ENCODE measurements around the gene PXDN. TPM values are rescaled to one million over a fixed set of nuclear protein-coding genes. Genes with fewer than 3 reads are reported as not detected.
"Not testable (repeated sequence)": the region's sequence is repeated elsewhere in the genome, so short reads cannot be mapped to it uniquely, and the experiment has no call there.

The PXDN gene
- total RNA-seq, 6 experiments from 2014 or later: 283 to 403 (median 323) TPM

GRCh38 chr2:1705557-1706076 lies 38.7 kb downstream of the PXDN start:
- Mint-ChIP-seq H3K4me1 (ENCODE audit: low read depth) (peaks cover 42% of the 10 kb centered on the region), H3K27me3 (ENCODE audit: insufficient read depth) (no peaks in the 10 kb centered on the region; the same call in 1 of the 2 replicates), H3K4me3 (no peak overlapping the region), H3K9me3 (no peaks in the 10 kb centered on the region), H3K36me3 (ENCODE audit: low read depth) (peaks cover 4% of the 10 kb centered on the region; the same call in 1 of the 2 replicates), H3K27ac (no peak overlapping the region)
- no peak for DNase-seq
- TF ChIP-seq, protein P1, sequence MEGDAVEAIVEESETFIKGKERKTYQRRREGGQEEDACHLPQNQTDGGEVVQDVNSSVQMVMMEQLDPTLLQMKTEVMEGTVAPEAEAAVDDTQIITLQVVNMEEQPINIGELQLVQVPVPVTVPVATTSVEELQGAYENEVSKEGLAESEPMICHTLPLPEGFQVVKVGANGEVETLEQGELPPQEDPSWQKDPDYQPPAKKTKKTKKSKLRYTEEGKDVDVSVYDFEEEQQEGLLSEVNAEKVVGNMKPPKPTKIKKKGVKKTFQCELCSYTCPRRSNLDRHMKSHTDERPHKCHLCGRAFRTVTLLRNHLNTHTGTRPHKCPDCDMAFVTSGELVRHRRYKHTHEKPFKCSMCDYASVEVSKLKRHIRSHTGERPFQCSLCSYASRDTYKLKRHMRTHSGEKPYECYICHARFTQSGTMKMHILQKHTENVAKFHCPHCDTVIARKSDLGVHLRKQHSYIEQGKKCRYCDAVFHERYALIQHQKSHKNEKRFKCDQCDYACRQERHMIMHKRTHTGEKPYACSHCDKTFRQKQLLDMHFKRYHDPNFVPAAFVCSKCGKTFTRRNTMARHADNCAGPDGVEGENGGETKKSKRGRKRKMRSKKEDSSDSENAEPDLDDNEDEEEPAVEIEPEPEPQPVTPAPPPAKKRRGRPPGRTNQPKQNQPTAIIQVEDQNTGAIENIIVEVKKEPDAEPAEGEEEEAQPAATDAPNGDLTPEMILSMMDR (IDR thresholded peaks at IDR 0.05): no peak

DNA sequence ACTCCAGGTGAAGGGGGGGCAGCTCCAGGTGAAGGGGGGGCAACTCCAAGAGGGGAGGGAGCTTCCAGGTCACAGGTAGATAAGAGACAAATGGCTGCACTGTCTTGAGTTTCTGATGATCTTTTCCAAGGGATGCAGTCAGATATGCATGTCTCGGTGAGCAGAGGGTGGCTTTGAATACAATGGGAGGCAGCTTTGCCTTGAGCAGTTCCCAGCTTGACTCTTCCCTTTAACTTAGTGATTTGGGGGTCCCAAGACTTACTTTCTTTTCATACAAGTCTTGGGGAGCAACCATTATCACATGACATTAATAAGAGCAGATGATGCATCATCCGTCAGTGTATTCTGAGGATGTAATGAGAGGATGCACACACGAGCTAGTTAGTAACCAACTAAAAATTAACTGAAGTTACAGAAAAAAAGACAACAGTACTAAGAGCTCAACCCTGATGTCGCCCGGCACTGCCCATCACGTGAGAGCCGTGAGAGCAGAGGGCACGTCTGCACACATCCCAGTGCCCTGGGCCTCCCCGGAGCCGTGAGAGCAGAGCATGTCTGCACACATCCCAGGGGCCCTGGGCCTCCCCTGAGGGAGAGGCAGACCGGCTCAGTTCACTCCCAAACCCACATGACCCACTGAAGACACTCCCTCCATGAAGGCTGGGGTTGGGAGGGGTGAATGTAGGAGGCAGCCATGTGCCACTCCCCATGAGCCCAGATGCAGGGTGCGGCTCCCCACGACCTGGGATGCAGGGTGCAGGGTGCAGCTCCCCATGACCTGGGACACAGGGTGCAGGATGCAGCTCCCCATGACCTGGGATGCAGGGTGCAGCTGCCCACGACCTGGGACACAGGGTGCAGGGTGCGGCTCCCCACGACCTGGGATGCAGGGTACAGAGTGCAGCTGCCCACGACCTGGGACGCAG lies 39.4 kb downstream of the PXDN start:
- 0 out of 2 replicates have a peak overlapping the region, but pooled peaks have one; percentile 17 for H3K4me3 Mint-ChIP-seq
- TF ChIP-seq, protein P1 (IDR thresholded peaks at IDR 0.05): no peak
- no peaks in the 10 kb centered on the region for H3K9me3 Mint-ChIP-seq
- H3K27ac Mint-ChIP-seq: peak overlapping the region; percentile 33; the same call in 1 of the 2 replicates
- no peak for DNase-seq
- H3K4me1 Mint-ChIP-seq (ENCODE audit: low read depth): peaks cover 42% of the 10 kb centered on the region
- H3K36me3 Mint-ChIP-seq (ENCODE audit: low read depth): peaks cover 4% of the 10 kb centered on the region; the same call in 1 of the 2 replicates
- H3K27me3 Mint-ChIP-seq (ENCODE audit: insufficient read depth): no peaks in the 10 kb centered on the region; the same call in 1 of the 2 replicates

GRCh38 chr2:1702186-1702565 lies 42.1 kb downstream of the PXDN start:
- no peak overlapping the region for H3K4me3 Mint-ChIP-seq
- TF ChIP-seq, protein P1 (IDR thresholded peaks at IDR 0.05): no peak
- H3K4me1 Mint-ChIP-seq (ENCODE audit: low read depth): peaks cover 28% of the 10 kb centered on the region
- no peak for DNase-seq
- peak overlapping the region; percentile 33; the same call in 1 of the 2 replicates for H3K27ac Mint-ChIP-seq
- no peaks in the 10 kb centered on the region for H3K9me3 Mint-ChIP-seq
- H3K36me3 Mint-ChIP-seq (ENCODE audit: low read depth): peaks cover 4% of the 10 kb centered on the region; the same call in 1 of the 2 replicates
- no peaks in the 10 kb centered on the region; the same call in 1 of the 2 replicates for H3K27me3 Mint-ChIP-seq (ENCODE audit: insufficient read depth)

GRCh38 chr2:1701556-1702185 lies 42.6 kb downstream of the PXDN start:
- H3K4me1 Mint-ChIP-seq (ENCODE audit: low read depth): peaks cover 31% of the 10 kb centered on the region
- H3K27me3 Mint-ChIP-seq (ENCODE audit: insufficient read depth): no peaks in the 10 kb centered on the region; the same call in 1 of the 2 replicates
- H3K27ac Mint-ChIP-seq: peak overlapping the region; percentile 33; the same call in 1 of the 2 replicates
- H3K4me3 Mint-ChIP-seq: no peak overlapping the region
- H3K9me3 Mint-ChIP-seq: no peaks in the 10 kb centered on the region
- DNase-seq: no peak
- peaks cover 4% of the 10 kb centered on the region; the same call in 1 of the 2 replicates for H3K36me3 Mint-ChIP-seq (ENCODE audit: low read depth)
- TF ChIP-seq, protein P1 (IDR thresholded peaks at IDR 0.05): no peak

- no peaks in the 10 kb centered on the region; the same call in 1 of the 2 replicates for H3K27me3 Mint-ChIP-seq (ENCODE audit: insufficient read depth)
- TF ChIP-seq, protein P1 (IDR thresholded peaks at IDR 0.05): no peak
- no peaks in the 10 kb centered on the region for H3K9me3 Mint-ChIP-seq
- no peak for DNase-seq
- H3K4me1 Mint-ChIP-seq (ENCODE audit: low read depth): peaks cover 32% of the 10 kb centered on the region
- H3K27ac Mint-ChIP-seq: no peak overlapping the region
- peaks cover 4% of the 10 kb centered on the region; the same call in 1 of the 2 replicates for H3K36me3 Mint-ChIP-seq (ENCODE audit: low read depth)
- H3K4me3 Mint-ChIP-seq: no peak overlapping the region
These were observed 43.3 kb downstream of the PXDN start for GRCh38 chr2:1701020-1701419.

- peaks cover 32% of the 10 kb centered on the region for H3K4me1 Mint-ChIP-seq (ENCODE audit: low read depth)
- not testable (repeated sequence) for H3K36me3 Mint-ChIP-seq (ENCODE audit: low read depth)
These were observed 43.9 kb downstream of the PXDN start for GRCh38 chr2:1700427-1700826.

More at GRCh38 chr2:1700427-1700826, 43.9 kb downstream of the PXDN start:
- not testable (repeated sequence) for DNase-seq; H3K27me3 Mint-ChIP-seq (ENCODE audit: insufficient read depth); H3K27ac Mint-ChIP-seq; H3K4me3 Mint-ChIP-seq; H3K9me3 Mint-ChIP-seq

Data from HFFc6 (cell line).